Mucosa of descending colon (tissue), 3 donors: ENCODE results near the gene MAMDC2. TPM values are rescaled to one million over a fixed set of nuclear protein-coding genes. Genes with fewer than 3 reads are reported as not detected.

ENCODE experiments used
- ATAC-seq: fragments of 200-7000 bp; cut with Tn5 transposase; one replicate; pipeline ENCODE4 v1.9.1; 2020; ENCODE audit warnings: mild to moderate bottlenecking, moderate library complexity
- DNase-seq, 3 donors: peaks; one replicate each; pipeline ENCODE4 v3.0.0-alpha.2; 2020
- H3K36me3 ChIP-seq: fragments of 200-600 bp; one replicate; pipeline ENCODE4 v1.8.0; 2021; ENCODE audit warnings: low read depth, mild to moderate bottlenecking
- H3K4me1 ChIP-seq: fragments of 200-600 bp; one replicate; pipeline ENCODE4 v1.8.0; 2021; ENCODE audit warnings: low read depth, mild to moderate bottlenecking
- H3K4me3 ChIP-seq: fragments of 200-600 bp; one replicate; pipeline ENCODE4 v1.8.0; 2021; ENCODE audit warnings: mild to moderate bottlenecking
- H3K9me3 ChIP-seq: fragments of 200-600 bp; one replicate; pipeline ENCODE4 v1.8.0; 2021; ENCODE audit warnings: mild to moderate bottlenecking
- CTCF ChIP-seq: fragments of 200-600 bp; IDR thresholded peaks from one replicate; pipeline ENCODE4 v1.8.0; 2022; ENCODE audit warnings: antibody characterized with exemption, mild to moderate bottlenecking
- intact Hi-C, 2 donors: fragments of 100-400 bp; cut with DNase I in 1 of 2; cut with micrococcal nuclease in 1 of 2; formaldehyde crosslinking; loops; one replicate each; pipeline versions ENCODE4 v1.11.0 to v1.11.1; 2022; cut with DNase I, micrococcal nuclease
- total RNA-seq, 3 donors: library from RNA; stranded (reverse); fragmentation: NEBNext Ultra II Directional in 2 of 3; extraction: Animal tissue kit (Norgen Biotek cat#: 25700) in 2 of 3; gene quantifications; one replicate each; pipeline versions ENCODE4 v1.2.1 to v1.2.4, GENCODE V29; 2021 to 2023
- donor health status: DM: no; HTN: no; CAD: no; lungs with moderate emphysema.
- donor health status: DM: no; HTN: no; CAD: no.
- donor health status: DM: no; HTN: yes; CAD: no.

Gene MAMDC2
- total RNA-seq, 3 donors from 2014 or later = 3.5 to 70.6 (median 6.9) TPM

GRCh38 chr9:70058569-70059116 is 15.0 kb downstream of the MAMDC2 start:
- TF ChIP-seq CTCF = no peak
- Histone ChIP-seq H3K4me3 (no peak overlapping the region), H3K4me1 (no peaks in the 10 kb centered on the region), H3K36me3 (no peaks in the 10 kb centered on the region), H3K9me3 (no peaks in the 10 kb centered on the region)
- DNase-seq (no peak), ATAC-seq (no peak)
- intact Hi-C loops = no loop called here

- TF ChIP-seq CTCF = no peak
- no peaks in the 10 kb centered on the region for H3K4me1 ChIP-seq
- intact Hi-C loops = no loop called here
- ATAC-seq = no peak
- H3K4me3 ChIP-seq = no peak overlapping the region
- no peak for DNase-seq
- no peaks in the 10 kb centered on the region for H3K9me3 ChIP-seq
- no peaks in the 10 kb centered on the region for H3K36me3 ChIP-seq
Measured at GRCh38 chr9:70060148-70060882, 16.7 kb downstream of the MAMDC2 start.

GRCh38 chr9:70060883-70061507 is 17.3 kb downstream of the MAMDC2 start:
- ATAC-seq = peak; percentile 24

GRCh38 chr9:70061776-70062175 is 18.1 kb downstream of the MAMDC2 start:
- intact Hi-C loops = no loop called here
- ATAC-seq (no peak), DNase-seq (no peak)
- no peak for TF ChIP-seq CTCF
- H3K9me3 ChIP-seq = no peaks in the 10 kb centered on the region
- H3K4me3 ChIP-seq = no peak overlapping the region
- no peaks in the 10 kb centered on the region for H3K36me3 ChIP-seq
- H3K4me1 ChIP-seq = no peaks in the 10 kb centered on the region

More at GRCh38 chr9:70060883-70061507, 17.3 kb downstream of the MAMDC2 start:
- H3K9me3 ChIP-seq = no peaks in the 10 kb centered on the region
- intact Hi-C loops = no loop called here
- no peaks in the 10 kb centered on the region for H3K4me1 ChIP-seq
- no peak overlapping the region for H3K4me3 ChIP-seq
- DNase-seq = no peak
- H3K36me3 ChIP-seq = no peaks in the 10 kb centered on the region
- TF ChIP-seq CTCF = no peak

- Histone ChIP-seq H3K36me3 (no peaks in the 10 kb centered on the region), H3K4me3 (no peak overlapping the region), H3K4me1 (no peaks in the 10 kb centered on the region), H3K9me3 (no peaks in the 10 kb centered on the region)
- no peak for TF ChIP-seq CTCF
- ATAC-seq = no peak
- intact Hi-C loops = no loop called here
- no peak for DNase-seq
Measured at GRCh38 chr9:70064496-70064895, 20.8 kb downstream of the MAMDC2 start.
